ENCODE data around the gene ARHGEF19. TPM values are rescaled to one million over a fixed set of nuclear protein-coding genes. Genes with fewer than 3 reads are reported as not detected.

Gene ARHGEF19
- total RNA-seq, 4 donors from 2014 or later = 5.7 to 46.8 (median 10.8) TPM

GRCh38 chr1:16235347-16235746, 22.9 kb upstream of the ARHGEF19 start:
- no peaks in the 10 kb centered on the region for H3K27me3 ChIP-seq
- intact Hi-C loops (cut with DNase I; ENCODE audit: low total_unique reads) = no loop called here
- H3K9me3 ChIP-seq = no peaks in the 10 kb centered on the region
- H3K4me1 ChIP-seq = peaks cover 6 to 18% (median 16%) of the 10 kb centered on the region in 4 donors
- 83% methylated on average over 2 of the region's 2 CpGs; no CpG with 5 or more reads in 1 of the 2 donors for WGBS, 2 donors (ENCODE audit: low coverage in 1 of 2)
- no peak for DNase-seq
- no peak overlapping the region for H3K27ac ChIP-seq
- H3K36me3 ChIP-seq = no peaks in the 10 kb centered on the region
- TF ChIP-seq POLR2AphosphoS5 (IDR thresholded peaks at IDR 0.05) = no peak
- H3K4me3 ChIP-seq = no peak overlapping the region
- in situ Hi-C loops (cut with MboI; ENCODE audit: low pct_ligation_motif_present in 1 of 4, low pct_unique_long_range_greater_than_20kb in 1 of 4, low sequenced_read_pairs in 3 of 4) = no loop called here

- in situ Hi-C loops (cut with MboI; ENCODE audit: low pct_ligation_motif_present in 1 of 4, low pct_unique_long_range_greater_than_20kb in 1 of 4, low sequenced_read_pairs in 3 of 4) = no loop called here
Observed at GRCh38 chr1:16233431-16233830, 21.0 kb upstream of the ARHGEF19 start.

GRCh38 chr1:16232316-16232710, 19.9 kb upstream of the ARHGEF19 start:
- Histone ChIP-seq H3K9me3 (no peaks in the 10 kb centered on the region), H3K27me3 (peaks cover 11% of the 10 kb centered on the region), H3K27ac (no peak overlapping the region), H3K36me3 (no peaks in the 10 kb centered on the region), H3K4me3 (no peak overlapping the region), H3K4me1 (peaks cover 2 to 17% (median 12%) of the 10 kb centered on the region in 4 donors)
- TF ChIP-seq EP300 (IDR thresholded peaks at IDR 0.05; ENCODE audit: low read depth) = no peak
- TF ChIP-seq CTCF (IDR thresholded peaks at IDR 0.05) = no peak
- TF ChIP-seq POLR2A (IDR thresholded peaks at IDR 0.05) = no peak
- no peak for TF ChIP-seq POLR2AphosphoS5 (IDR thresholded peaks at IDR 0.05)
- in situ Hi-C loops (cut with MboI; ENCODE audit: low pct_ligation_motif_present in 1 of 4, low pct_unique_long_range_greater_than_20kb in 1 of 4, low sequenced_read_pairs in 3 of 4) = no loop called here
- no peak for DNase-seq
- intact Hi-C loops (cut with DNase I; ENCODE audit: low total_unique reads) = no loop called here
- 90% methylated on average over 2 of the region's 5 CpGs for WGBS, 2 donors (ENCODE audit: low coverage in 1 of 2)

More at GRCh38 chr1:16233431-16233830, 21.0 kb upstream of the ARHGEF19 start:
- Histone ChIP-seq H3K4me1 (peaks cover 6 to 18% (median 16%) of the 10 kb centered on the region in 4 donors), H3K27me3 (no peaks in the 10 kb centered on the region), H3K36me3 (no peaks in the 10 kb centered on the region), H3K4me3 (no peak overlapping the region), H3K27ac (no peak overlapping the region), H3K9me3 (no peaks in the 10 kb centered on the region)
- 100% methylated on average over 8 of the region's 8 CpGs; no CpG with 5 or more reads in 1 of the 2 donors for WGBS, 2 donors (ENCODE audit: low coverage in 1 of 2)
- no peak for DNase-seq
- TF ChIP-seq CTCF (IDR thresholded peaks at IDR 0.05) (no peak), POLR2AphosphoS5 (IDR thresholded peaks at IDR 0.05) (no peak), EP300 (IDR thresholded peaks at IDR 0.05; ENCODE audit: low read depth) (no peak), POLR2A (IDR thresholded peaks at IDR 0.05) (no peak)
- intact Hi-C loops (cut with DNase I; ENCODE audit: low total_unique reads) = no loop called here

GRCh38 chr1:16231331-16232315, 19.2 kb upstream of the ARHGEF19 start:
- WGBS, 2 donors (ENCODE audit: low coverage in 1 of 2) = 80 to 93% methylated on average over 2 to 27 of the region's 35 CpGs
- DNase-seq = no peak
- H3K4me1 ChIP-seq = peaks cover 3 to 22% (median 12%) of the 10 kb centered on the region in 4 donors
- H3K36me3 ChIP-seq = no peaks in the 10 kb centered on the region
- no peak overlapping the region for H3K4me3 ChIP-seq
- no peak for TF ChIP-seq POLR2A (IDR thresholded peaks at IDR 0.05)
- no peak for TF ChIP-seq CTCF (IDR thresholded peaks at IDR 0.05)
- no peak for TF ChIP-seq EP300 (IDR thresholded peaks at IDR 0.05; ENCODE audit: low read depth)
- no peak for TF ChIP-seq POLR2AphosphoS5 (IDR thresholded peaks at IDR 0.05)
- in situ Hi-C loops (cut with MboI; ENCODE audit: low pct_ligation_motif_present in 1 of 4, low pct_unique_long_range_greater_than_20kb in 1 of 4, low sequenced_read_pairs in 3 of 4) (no loop called here), intact Hi-C loops (cut with DNase I; ENCODE audit: low total_unique reads) (no loop called here)
- no peak overlapping the region for H3K27ac ChIP-seq
- no peaks in the 10 kb centered on the region for H3K9me3 ChIP-seq
- peaks cover 18% of the 10 kb centered on the region for H3K27me3 ChIP-seq

Data from transverse colon (tissue), 4 donors.